Left lung (tissue), 10 donors: ENCODE results near the gene FBXW5. TPM values are rescaled to one million over a fixed set of nuclear protein-coding genes. Genes with fewer than 3 reads are reported as not detected.

Source experiments
- ATAC-seq: fragments of 200-7000 bp; cut with Tn5 transposase; one replicate; pipeline ENCODE4 v1.9.1; 2020; ENCODE audit warnings: moderate library complexity
- DNase-seq, 4 donors: peaks; one replicate each; pipeline ENCODE4 v3.0.0-alpha.2; 2013 to 2020
- H3K27ac ChIP-seq, 2 donors: fragments of 200-600 bp; sonication (generic) in 1 of 2; one replicate each; pipeline versions ENCODE4 v1.5.0 to v1.8.0; 2020 to 2021
- H3K27me3 ChIP-seq, 2 donors: fragments of 200-600 bp; sonication (generic) in 1 of 2; one replicate each; pipeline versions ENCODE4 v1.5.0 to v1.8.0; 2020 to 2021
- H3K36me3 ChIP-seq, 2 donors: fragments of 200-600 bp; sonication (generic) in 1 of 2; one replicate each; pipeline versions ENCODE4 v1.5.0 to v1.8.0; 2020 to 2021
- H3K4me1 ChIP-seq, 2 donors: fragments of 200-600 bp; one replicate each; pipeline ENCODE4 v1.8.0; 2021
- H3K4me3 ChIP-seq, 2 donors: fragments of 200-600 bp; sonication (generic) in 1 of 2; one replicate each; pipeline versions ENCODE4 v1.5.0 to v1.8.0; 2020 to 2021; ENCODE audit warnings: mild to moderate bottlenecking in 1 of 2
- H3K9me3 ChIP-seq, 2 donors: fragments of 200-600 bp; sonication (generic) in 1 of 2; one replicate each; pipeline versions ENCODE4 v1.5.0 to v1.8.0; 2020 to 2021
- CTCF ChIP-seq, 2 donors: fragments of 200-600 bp; sonication (generic) in 1 of 2; IDR thresholded peaks; one replicate each; pipeline versions ENCODE4 v1.5.0 to v1.8.0; 2021; ENCODE audit warnings: antibody characterized with exemption in 2 of 2
- intact Hi-C, 2 donors: fragments of 100-400 bp; cut with DNase I; formaldehyde crosslinking; loops; one replicate each; pipeline versions ENCODE4 v1.11.2 to v1.14.2; 2022
- polyA plus RNA-seq, 6 donors: library from polyadenylated mRNA; unstranded; fragments of 120-200 nt; gene quantifications; one replicate each; pipeline ENCODE4 v1.2.1, GENCODE V29; 2013; ENCODE audit not compliant: insufficient read length in 6 of 6
- total RNA-seq, 2 donors: library from RNA; stranded (reverse); fragmentation: NEBNext Ultra II Directional; extraction: Animal tissue kit (Norgen Biotek cat#: 25700); gene quantifications; one replicate each; pipeline ENCODE4 v1.2.1, GENCODE V29; 2021
- donor health status: DM: no; HTN: yes; CAD: no.
- donor health status: DM: no; HTN: no; CAD: no.

FBXW5 gene
- total and polyA plus RNA-seq, 8 donors = 33.0 to 111 (median 47.7) TPM

- Histone ChIP-seq H3K4me3 (no peak overlapping the region), H3K36me3 (no peaks in the 10 kb centered on the region), H3K4me1 (peaks cover 0 to 20% of the 10 kb centered on the region in 2 donors), H3K27me3 (peaks cover 0 to 8% of the 10 kb centered on the region in 2 donors), H3K9me3 (no peaks in the 10 kb centered on the region), H3K27ac (no peak overlapping the region)
- no peak for TF ChIP-seq CTCF (IDR thresholded peaks at IDR 0.05)
- DNase-seq (no peak), ATAC-seq (no peak)
- intact Hi-C loops = no loop called here
Observed at GRCh38 chr9:136964171-136964689, 19.7 kb upstream of the FBXW5 start.

DNA sequence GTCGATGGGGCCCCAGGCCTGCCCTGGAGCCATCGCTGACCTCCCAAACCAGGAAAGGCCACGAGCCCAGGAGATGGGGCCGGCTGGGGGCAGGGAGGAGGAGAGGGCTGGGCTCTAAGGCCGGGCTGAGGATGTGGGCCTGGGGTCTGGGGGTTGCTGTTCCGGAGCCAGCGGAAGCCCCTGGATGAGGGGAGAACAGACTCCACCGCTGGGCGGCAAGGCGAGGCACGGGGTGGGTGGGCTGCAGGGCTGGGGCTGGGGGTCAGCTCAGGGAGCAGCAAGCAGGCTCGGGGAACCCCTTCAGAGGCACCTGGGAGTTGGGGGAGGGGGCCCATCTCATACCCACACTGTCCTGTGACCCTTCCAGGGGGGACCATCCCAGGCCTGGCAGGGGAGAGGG, 19.2 kb upstream of the FBXW5 start:
- no peak overlapping the region for H3K27ac ChIP-seq
- peaks cover 0 to 8% of the 10 kb centered on the region in 2 donors for H3K27me3 ChIP-seq
- no peaks in the 10 kb centered on the region for H3K9me3 ChIP-seq
- H3K4me3 ChIP-seq = no peak overlapping the region
- H3K4me1 ChIP-seq = peaks cover 0 to 20% of the 10 kb centered on the region in 2 donors
- no peaks in the 10 kb centered on the region for H3K36me3 ChIP-seq
- intact Hi-C loops = no loop called here
- no peak for DNase-seq
- no peak for TF ChIP-seq CTCF (IDR thresholded peaks at IDR 0.05)
- ATAC-seq = no peak

DNA sequence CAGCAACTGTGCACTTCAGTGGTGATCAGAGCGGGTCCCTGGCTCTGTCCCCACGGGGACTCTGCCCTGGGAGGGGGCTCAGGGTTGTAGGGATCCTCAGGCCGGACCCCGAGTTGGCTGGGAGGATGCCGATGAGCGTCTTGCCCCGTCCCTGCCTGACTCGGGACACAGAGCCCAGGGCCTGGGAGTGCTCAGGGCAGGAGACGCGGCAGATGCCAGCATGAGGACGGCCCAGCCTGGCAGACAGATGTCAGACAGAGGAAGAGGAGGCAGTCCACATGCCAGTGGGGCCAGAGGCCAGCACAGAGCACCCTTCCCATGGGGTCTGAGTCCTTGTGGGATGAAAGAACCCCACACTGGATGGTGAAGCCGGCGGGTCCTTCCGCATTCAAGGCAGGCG, 18.8 kb upstream of the FBXW5 start:
- no peaks in the 10 kb centered on the region for H3K9me3 ChIP-seq
- DNase-seq (no peak), ATAC-seq (no peak)
- H3K4me1 ChIP-seq = peaks cover 0 to 20% of the 10 kb centered on the region in 2 donors
- H3K4me3 ChIP-seq = no peak overlapping the region
- intact Hi-C loops = no loop called here
- no peak for TF ChIP-seq CTCF (IDR thresholded peaks at IDR 0.05)
- no peaks in the 10 kb centered on the region for H3K36me3 ChIP-seq
- no peak overlapping the region for H3K27ac ChIP-seq
- peaks cover 0 to 8% of the 10 kb centered on the region in 2 donors for H3K27me3 ChIP-seq

- ATAC-seq (no peak), DNase-seq (no peak)
- intact Hi-C loops = no loop called here
- peaks cover 0 to 20% of the 10 kb centered on the region in 2 donors for H3K4me1 ChIP-seq
- no peak for TF ChIP-seq CTCF (IDR thresholded peaks at IDR 0.05)
- no peak overlapping the region for H3K27ac ChIP-seq
- no peaks in the 10 kb centered on the region for H3K9me3 ChIP-seq
- H3K36me3 ChIP-seq = no peaks in the 10 kb centered on the region
- peaks cover 0 to 8% of the 10 kb centered on the region in 2 donors for H3K27me3 ChIP-seq
- H3K4me3 ChIP-seq = no peak overlapping the region
Observed at GRCh38 chr9:136962701-136963248, 18.2 kb upstream of the FBXW5 start.

DNA sequence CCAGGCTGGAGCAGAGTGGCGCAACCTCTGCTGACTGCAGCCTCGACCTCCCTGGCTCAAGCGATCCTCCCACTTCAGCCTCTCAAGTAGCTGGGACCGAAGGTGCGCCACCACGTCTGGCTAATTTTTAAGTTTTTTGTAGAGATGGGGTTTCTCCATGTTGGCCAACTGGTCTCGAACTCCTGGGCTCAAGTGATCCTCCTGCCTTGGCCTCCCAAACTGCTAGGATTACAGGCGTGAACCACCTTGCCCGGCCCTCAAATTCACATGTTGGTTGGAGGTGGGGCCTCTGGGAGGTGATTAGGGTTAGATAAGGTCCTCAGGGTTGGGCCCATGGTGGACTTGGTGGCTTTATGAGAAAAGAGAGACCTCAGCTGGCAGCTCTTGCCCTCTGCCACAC, 17.6 kb upstream of the FBXW5 start:
- Histone ChIP-seq H3K4me3 (no peak overlapping the region), H3K36me3 (no peaks in the 10 kb centered on the region), H3K9me3 (no peaks in the 10 kb centered on the region), H3K27ac (no peak overlapping the region), H3K4me1 (peaks cover 0 to 20% of the 10 kb centered on the region in 2 donors), H3K27me3 (peaks cover 0 to 8% of the 10 kb centered on the region in 2 donors)
- intact Hi-C loops = no loop called here
- TF ChIP-seq CTCF (IDR thresholded peaks at IDR 0.05) = no peak
- ATAC-seq = no peak
- DNase-seq = no peak
